Cardiac fibroblast (primary cell): ENCODE measurements around the gene METTL21C.

ENCODE experiments used
- DNase-seq, 2 donors: peaks; one replicate each; pipeline versions ENCODE4 v3.0.0 to v3.0.0-alpha.2; 2010; ENCODE audit warnings: low read depth in 2 of 2
- H3K4me3 ChIP-seq, 2 donors: replicated peaks in 1 of 2; 1 replicate in 1 of 2; 2 replicates in 1 of 2; pipeline ENCODE4 v1.5.1; 2011; ENCODE audit warnings: low read depth in 2 of 2, low read length in 2 of 2, mild to moderate bottlenecking in 2 of 2, moderate library complexity in 1 of 2
- CTCF ChIP-seq: IDR thresholded peaks from one replicate; pipeline ENCODE4 v1.5.1; 2011; ENCODE audit warnings: low read depth, mild to moderate bottlenecking, low read length, inconsistent platforms

METTL21C gene

GRCh38 chr13:102682211-102682610 is 12.6 kb downstream of the METTL21C start:
- no peak for DNase-seq
- no peak for TF ChIP-seq CTCF
- H3K4me3 ChIP-seq, result no peak overlapping the region

DNA sequence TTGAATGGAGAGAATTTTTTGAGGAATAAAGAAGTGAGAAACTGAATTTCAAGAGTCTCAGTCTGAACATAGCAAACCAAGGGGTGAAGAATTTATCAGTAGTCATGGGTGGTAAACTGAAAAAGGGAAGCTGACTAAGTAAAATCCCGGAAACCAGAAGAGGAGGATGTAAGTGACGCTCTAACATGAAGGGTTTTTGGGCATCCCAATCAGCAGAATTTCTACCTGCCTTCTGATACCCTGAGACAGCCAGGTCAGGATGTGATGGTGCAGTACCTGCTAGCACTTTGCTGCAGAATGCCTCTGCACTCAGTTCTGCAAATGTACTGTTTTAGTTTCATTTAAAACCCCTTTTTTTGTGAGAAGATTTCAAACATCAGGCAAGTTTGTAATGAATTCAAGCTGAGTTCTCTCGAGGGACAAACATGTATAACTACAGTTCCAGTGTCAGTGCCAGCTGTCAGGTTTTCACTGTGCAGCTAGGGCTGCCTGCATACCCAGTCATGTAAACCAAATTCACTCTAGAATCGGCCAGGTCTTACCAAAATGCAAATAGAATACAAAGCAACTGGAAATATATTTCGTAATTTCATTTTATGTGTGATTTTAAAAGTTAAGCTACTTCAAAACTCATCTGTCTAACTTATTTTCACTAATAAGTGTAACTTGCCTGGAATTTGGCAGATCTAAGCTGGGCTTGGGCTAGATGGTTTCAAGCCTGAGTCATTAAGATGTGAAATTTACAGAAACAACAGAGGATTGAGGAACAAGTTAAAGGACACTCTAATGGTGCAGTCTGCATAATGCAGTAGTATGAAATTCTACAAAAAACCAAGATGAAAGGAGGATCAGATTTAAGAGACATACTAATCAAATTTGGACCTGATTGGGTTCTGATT is 13.8 kb downstream of the METTL21C start:
- DNase-seq, result peak; percentile 11 to 43
- no peak overlapping the region for H3K4me3 ChIP-seq
- no peak for TF ChIP-seq CTCF

DNA sequence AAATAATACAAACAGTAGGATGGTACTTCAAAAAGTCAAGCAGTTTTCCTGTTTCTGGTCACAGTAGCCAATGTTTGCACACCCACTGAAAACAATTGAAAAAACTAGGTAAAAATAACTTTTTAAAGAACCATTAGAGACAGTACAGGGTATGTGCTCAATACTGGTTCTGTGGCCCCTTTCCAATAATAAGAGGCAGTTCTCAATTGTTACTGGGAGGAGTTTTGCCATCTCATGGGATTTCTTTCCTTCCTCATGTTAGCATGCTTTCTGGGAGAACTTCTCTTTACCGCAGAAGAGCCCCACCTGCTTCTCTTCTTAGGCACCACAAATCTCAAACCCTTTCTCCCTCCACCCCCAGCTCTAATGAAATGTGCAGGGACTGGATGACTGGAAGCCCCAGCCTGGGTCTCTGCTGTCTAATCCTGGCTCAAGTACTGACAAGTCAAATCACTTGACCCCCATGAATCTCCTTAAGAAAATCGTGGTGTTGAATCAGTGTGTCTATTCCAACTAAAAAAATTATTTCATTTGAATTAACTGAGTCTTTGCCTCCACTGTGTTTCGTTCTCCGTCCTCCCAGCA is 14.6 kb downstream of the METTL21C start:
- no peak for TF ChIP-seq CTCF
- no peak for DNase-seq

DNA sequence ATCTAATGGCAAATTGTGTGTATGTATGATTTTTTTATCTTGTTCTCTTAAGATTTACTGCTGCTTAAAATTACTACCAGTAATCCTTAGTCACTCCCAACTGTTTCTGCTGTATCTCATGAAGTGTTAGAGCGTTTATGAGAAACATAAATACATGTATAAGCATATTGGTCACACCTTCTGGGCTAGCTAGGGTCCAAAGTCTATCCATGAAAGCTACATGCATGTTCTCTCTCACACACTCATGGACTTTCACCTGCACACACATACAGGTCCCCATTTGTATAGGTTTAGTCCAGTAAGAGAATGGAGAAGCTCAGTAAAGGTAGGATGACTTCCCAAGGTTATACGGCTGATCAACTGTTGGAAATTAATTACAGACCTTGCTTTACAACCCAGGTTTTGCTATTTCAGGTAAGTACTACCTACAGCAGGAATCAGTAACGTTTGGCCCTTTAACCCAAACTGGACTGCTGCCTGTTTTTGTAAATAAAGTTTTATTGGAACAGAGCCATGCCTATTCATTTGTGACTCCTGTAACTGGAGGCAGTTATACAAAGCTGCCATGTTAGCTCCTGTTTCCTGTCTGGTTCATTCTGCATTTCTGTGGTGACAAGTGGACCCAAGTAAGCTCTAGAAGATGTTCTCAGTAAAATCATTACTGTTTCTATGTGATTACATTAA is 15.3 kb downstream of the METTL21C start:
- DNase-seq, result no peak
- H3K4me3 ChIP-seq, result no peak overlapping the region
- TF ChIP-seq CTCF, result no peak

More for the DNA sequence above, 14.6 kb downstream of the METTL21C start:
- no peak overlapping the region for H3K4me3 ChIP-seq

- TF ChIP-seq CTCF, result no peak
- DNase-seq, result no peak
- H3K4me3 ChIP-seq, result no peak overlapping the region
Observed at GRCh38 chr13:102678339-102679107, 16.3 kb downstream of the METTL21C start.

DNA sequence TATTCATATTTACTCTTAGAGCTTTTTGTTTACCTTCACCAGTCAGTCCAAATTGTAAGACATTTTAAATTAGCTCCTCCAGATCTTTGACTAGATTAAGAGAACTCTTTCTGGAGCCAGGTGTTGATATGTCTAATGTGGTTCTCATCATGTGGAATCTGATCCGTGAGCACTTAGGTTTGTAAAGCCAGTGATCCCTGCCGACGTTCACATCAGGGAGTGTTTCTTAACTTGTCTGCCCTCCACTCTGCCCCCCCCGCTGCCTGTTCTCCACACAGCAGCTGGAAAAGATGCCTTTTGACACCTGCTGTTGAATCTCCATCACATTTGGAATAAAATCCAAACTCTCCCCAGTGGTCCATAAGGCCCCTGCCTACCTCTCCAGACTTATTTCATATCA is 17.7 kb downstream of the METTL21C start:
- DNase-seq, result no peak
- no peak overlapping the region for H3K4me3 ChIP-seq
- no peak for TF ChIP-seq CTCF
